Left ventricle myocardium inferior (tissue), 1 donor: ENCODE data around the gene MARVELD2. TPM values are rescaled to one million over a fixed set of nuclear protein-coding genes. Genes with fewer than 3 reads are reported as not detected.
"Not testable (repeated sequence)": the region's sequence is repeated elsewhere in the genome, so short reads cannot be mapped to it uniquely, and the experiment has no call there.

ENCODE experiments used
- DNase-seq: peaks from one replicate; pipeline ENCODE4 v3.0.0-alpha.2; 2020
- H3K27ac ChIP-seq: fragments of 200-600 bp; replicated peaks from 2 replicates; pipeline ENCODE4 v1.8.0; 2021
- H3K27me3 ChIP-seq: fragments of 200-600 bp; 2 replicates; pipeline ENCODE4 v1.8.0; 2021; ENCODE audit warnings: low read depth
- H3K36me3 ChIP-seq: fragments of 200-600 bp; 2 replicates; pipeline ENCODE4 v1.8.0; 2021
- H3K4me1 ChIP-seq: fragments of 200-600 bp; 2 replicates; pipeline ENCODE4 v1.8.0; 2021
- H3K4me3 ChIP-seq: fragments of 200-600 bp; 2 replicates; pipeline ENCODE4 v1.8.0; 2021; ENCODE audit warnings: mild to moderate bottlenecking, moderate library complexity
- H3K9me3 ChIP-seq: fragments of 200-600 bp; replicated peaks from 2 replicates; pipeline ENCODE4 v1.8.0; 2021
- CTCF ChIP-seq: fragments of 200-600 bp; IDR thresholded peaks from 2 replicates; pipeline ENCODE4 v1.8.0; 2021; ENCODE audit warnings: antibody characterized with exemption, mild to moderate bottlenecking, borderline replicate concordance
- intact Hi-C: fragments of 100-400 bp; cut with micrococcal nuclease; formaldehyde crosslinking; loops from one replicate; pipeline ENCODE4 v1.11.0; 2022
- total RNA-seq: library from RNA; stranded (reverse); fragmentation: NEBNext Ultra II Directional; extraction: Animal tissue kit (Norgen Biotek cat#: 25700); gene quantifications from one replicate; pipeline ENCODE4 v1.2.1, GENCODE V29; 2021
- donor health status: DM: no; HTN: yes; CAD: no; lungs with severe emphysema.

MARVELD2 gene
- total RNA-seq, 1 donor from 2014 or later = 0.96 TPM

DNA sequence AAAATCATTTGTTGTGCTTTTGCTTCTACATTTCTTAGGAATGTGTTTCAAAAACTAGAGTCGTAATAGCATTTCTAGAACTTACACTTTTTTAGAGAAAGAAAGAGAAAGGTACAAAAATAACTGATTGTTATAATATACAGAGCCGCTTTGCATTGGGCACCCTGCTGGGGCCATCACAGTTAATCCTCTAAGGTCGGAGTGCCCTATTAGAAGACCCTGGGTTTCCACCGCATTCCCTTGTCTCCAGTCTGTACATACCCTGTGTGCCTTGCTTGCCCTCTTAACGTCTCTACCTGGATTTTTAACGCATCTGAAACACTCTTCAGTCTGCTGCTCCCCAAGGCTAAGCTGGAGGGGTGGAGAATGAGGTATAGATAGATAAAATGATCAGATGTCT is 1.3 kb downstream of the MARVELD2 start:
- DNase-seq = no peak
- peaks cover 41% of the 10 kb centered on the region for H3K36me3 ChIP-seq

DNA sequence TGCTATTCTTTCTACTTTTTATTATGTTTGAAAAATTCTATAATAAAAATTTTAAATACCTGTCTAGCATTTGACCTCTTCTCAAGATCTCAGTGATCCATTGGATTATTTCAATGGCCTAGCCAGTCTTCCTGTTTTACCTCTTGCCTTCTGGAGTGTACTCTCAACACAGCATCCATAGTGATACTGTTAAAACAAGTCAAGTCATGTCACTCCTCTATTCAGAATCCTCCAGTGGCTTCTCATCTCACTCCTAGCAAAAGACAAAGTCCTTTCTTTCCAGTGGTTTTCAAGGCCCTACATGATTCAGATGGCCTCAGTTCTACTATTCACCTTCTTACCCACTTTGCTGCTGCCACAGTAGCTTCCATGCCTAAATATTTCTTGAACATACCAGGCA is 1.8 kb downstream of the MARVELD2 start:
- intact Hi-C loops = no loop called here
- no peaks in the 10 kb centered on the region for H3K27me3 ChIP-seq
- TF ChIP-seq CTCF = no peak

More for the DNA sequence above, 1.3 kb downstream of the MARVELD2 start:
- peaks cover 12% of the 10 kb centered on the region for H3K4me1 ChIP-seq
- no peak for TF ChIP-seq CTCF
- H3K27ac ChIP-seq = no peak overlapping the region
- no peaks in the 10 kb centered on the region for H3K27me3 ChIP-seq
- intact Hi-C loops = no loop called here
- H3K4me3 ChIP-seq = no peak overlapping the region
- no peaks in the 10 kb centered on the region for H3K9me3 ChIP-seq

GRCh38 chr5:69418554-69418953 is 3.6 kb downstream of the MARVELD2 start:
- Histone ChIP-seq H3K9me3 (no peaks in the 10 kb centered on the region), H3K4me1 (peaks cover 12% of the 10 kb centered on the region), H3K27ac (no peak overlapping the region), H3K27me3 (no peaks in the 10 kb centered on the region), H3K36me3 (peaks cover 18% of the 10 kb centered on the region), H3K4me3 (no peak overlapping the region)
- no peak for DNase-seq
- no peak for TF ChIP-seq CTCF
- intact Hi-C loops = no loop called here

More for the DNA sequence above, 1.8 kb downstream of the MARVELD2 start:
- Histone ChIP-seq H3K4me3 (no peak overlapping the region), H3K27ac (no peak overlapping the region), H3K9me3 (no peaks in the 10 kb centered on the region), H3K36me3 (peaks cover 36% of the 10 kb centered on the region), H3K4me1 (peaks cover 12% of the 10 kb centered on the region)
- DNase-seq = no peak

DNA sequence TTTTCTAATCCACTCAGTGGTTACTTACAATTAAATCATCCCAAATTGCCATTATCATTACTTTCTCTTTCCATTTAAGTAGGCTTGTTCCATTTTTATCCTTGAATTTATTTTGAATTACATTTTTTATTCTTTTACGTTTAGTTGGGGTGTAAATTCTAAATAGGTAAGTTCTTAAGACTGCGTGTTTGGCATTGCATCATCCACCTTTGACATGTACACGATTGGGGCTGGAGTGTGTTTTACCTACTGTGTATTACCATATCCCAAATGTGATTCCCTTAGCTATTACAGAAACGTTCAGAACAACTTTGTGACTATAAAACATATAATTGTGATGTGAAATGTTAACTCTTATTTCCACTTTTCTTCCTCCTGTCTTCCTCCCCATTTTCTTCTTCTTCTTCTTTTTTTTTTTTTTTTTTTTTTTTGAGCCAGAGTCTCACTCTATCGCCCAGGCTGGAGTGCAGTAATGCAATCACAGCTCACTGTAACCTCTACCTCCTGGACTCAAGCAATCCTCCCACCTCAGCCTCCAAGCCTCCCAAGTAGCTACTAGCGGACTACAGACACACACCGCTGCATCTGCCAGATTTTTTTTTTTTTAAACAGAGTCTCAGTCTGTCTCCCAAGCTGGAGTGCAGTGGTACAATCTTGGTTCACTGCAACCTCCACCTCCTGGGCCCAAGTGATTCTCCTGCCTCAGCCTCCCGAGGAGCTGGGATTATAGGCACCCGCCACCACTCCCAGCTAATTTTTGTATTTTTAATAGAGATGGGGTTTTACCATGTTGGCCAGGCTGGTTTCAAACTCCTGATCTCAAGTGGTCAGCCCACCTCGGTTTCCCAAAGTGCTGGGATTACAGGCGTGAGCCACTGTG is 16.7 kb downstream of the MARVELD2 start:
- TF ChIP-seq CTCF = no peak
- Histone ChIP-seq H3K4me3 (no peak overlapping the region), H3K4me1 (no peaks in the 10 kb centered on the region), H3K9me3 (no peaks in the 10 kb centered on the region), H3K27me3 (no peaks in the 10 kb centered on the region), H3K36me3 (no peaks in the 10 kb centered on the region), H3K27ac (no peak overlapping the region)
- no peak for DNase-seq
- intact Hi-C loops = no loop called here

- no peak overlapping the region for H3K27ac ChIP-seq
- intact Hi-C loops = no loop called here
- no peak for DNase-seq
Observed at GRCh38 chr5:69432412-69433206, 17.7 kb downstream of the MARVELD2 start.

DNA sequence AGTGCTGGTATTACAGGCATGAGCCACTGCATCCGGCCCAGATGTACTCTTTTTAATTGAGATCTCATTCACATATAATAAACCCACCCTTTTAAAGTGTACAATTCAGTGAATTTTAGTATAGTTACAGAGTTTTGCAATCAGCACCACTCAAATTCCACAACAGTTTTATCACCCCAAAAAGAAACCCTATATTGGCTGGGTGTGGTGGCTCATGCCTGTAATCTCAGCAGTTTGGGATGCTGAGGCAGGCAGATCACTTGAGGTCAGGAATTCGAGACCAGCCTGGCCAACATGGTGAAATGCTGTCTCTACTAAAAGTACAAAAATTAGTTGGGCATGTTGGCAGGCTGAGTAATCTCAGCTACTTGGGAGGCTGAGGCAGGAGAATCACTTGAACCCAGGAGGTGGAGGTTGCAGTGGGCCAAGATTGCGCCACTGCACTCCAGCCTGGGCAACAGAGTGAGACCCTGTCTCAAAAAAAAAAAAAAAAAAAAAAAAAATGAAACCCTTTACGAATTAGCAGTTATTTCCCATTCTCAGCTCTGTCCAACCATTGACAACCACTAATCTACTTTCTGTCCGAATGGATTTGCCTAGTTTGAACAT is 20.5 kb downstream of the MARVELD2 start:
- intact Hi-C loops, H3K4me3 ChIP-seq: not testable (repeated sequence)

More at GRCh38 chr5:69432412-69433206, 17.7 kb downstream of the MARVELD2 start:
- Histone ChIP-seq H3K4me3 (no peak overlapping the region), H3K27me3 (no peaks in the 10 kb centered on the region), H3K36me3 (no peaks in the 10 kb centered on the region), H3K9me3 (no peaks in the 10 kb centered on the region), H3K4me1 (no peaks in the 10 kb centered on the region)
- TF ChIP-seq CTCF = no peak

More for the DNA sequence above, 20.5 kb downstream of the MARVELD2 start:
- DNase-seq, H3K9me3 ChIP-seq, H3K27me3 ChIP-seq, H3K27ac ChIP-seq, H3K4me1 ChIP-seq, H3K36me3 ChIP-seq: not testable (repeated sequence)
